GM19035 (cell line): ENCODE results near the gene FCGR1A.
"Not testable (repeated sequence)": the region's sequence is repeated elsewhere in the genome, so short reads cannot be mapped to it uniquely, and the experiment has no call there.

ENCODE experiments used
- ATAC-seq: cut with Tn5 transposase; IDR thresholded peaks from one replicate; pipeline ENCODE4 v1.9.1; 2021; ENCODE audit not compliant: unreplicated experiment

FCGR1A gene

GRCh38 chr1:149782600-149782999 is at the start of gene FCGR1A:
FCGR1A (plus strand) TSS chr1:149782694; CDS start chr1:149782744, 50 bp downstream.
- ATAC-seq = not testable (repeated sequence)

DNA sequence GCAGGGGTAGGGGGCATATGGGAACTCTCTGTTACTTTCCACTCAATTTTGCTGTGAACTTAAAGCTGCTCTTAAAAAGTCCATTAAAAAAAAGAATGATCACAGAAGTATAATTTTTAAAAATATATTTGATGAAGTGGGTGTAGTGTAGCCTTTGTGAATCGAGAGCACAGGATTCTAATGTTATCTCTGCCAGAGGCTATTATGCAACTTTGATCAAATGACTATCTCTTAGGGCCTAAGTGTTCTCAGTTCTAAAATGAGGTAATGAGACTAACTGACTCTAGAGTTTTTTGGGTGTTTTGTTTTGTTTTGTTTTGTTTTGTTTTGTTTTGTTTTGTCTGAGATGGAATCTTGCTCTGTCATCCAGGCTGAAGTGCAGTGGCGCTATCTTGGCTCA is 49.7 kb upstream of the FCGR1A start:
- not testable (repeated sequence) for ATAC-seq

- not testable (repeated sequence) for ATAC-seq
Measured at GRCh38 chr1:149734692-149735091, 47.8 kb upstream of the FCGR1A start.

DNA sequence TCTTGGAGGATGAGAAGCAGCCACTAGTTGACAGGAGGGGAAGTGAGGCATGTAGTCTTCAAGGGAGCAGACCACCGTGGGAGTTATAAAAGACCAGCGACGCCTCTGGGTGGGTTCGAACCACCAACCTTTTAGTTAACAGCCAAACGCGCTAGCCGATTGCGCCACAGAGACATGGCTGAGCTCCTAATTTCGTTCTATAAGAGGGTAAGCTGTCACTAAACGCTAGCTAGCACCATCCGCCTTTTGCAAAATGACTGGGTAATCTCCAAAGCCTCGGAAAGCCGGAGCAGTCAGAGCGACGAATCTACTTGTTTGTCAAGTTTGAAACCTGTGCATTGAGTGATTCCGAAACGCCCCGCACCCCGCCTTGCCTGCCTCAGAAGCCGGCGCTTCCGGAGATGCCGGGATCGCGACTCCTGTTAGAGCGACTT is 42.3 kb upstream of the FCGR1A start:
- ATAC-seq = not testable (repeated sequence)

GRCh38 chr1:149740590-149741230 is 41.8 kb upstream of the FCGR1A start:
- ATAC-seq = not testable (repeated sequence)

DNA sequence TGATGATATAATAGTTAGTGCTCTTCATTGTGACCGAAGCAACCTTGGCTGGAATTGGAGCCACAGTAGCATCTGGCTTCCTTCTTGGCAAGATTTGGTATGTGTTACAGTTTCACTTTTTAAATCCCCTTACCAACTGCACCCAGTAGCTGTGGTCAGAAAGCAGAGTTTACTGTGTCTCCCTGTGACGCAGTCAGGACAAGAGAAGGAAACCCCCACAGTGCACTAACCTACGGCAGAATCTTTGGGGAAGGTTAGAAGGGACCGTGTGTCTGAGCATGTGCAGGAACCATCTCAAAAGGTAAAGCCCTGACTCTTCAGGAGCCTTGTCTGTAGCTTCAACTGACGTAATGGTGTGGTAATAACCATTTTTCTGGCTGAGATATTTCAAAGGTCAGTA is 40.6 kb upstream of the FCGR1A start:
- ATAC-seq = not testable (repeated sequence)

DNA sequence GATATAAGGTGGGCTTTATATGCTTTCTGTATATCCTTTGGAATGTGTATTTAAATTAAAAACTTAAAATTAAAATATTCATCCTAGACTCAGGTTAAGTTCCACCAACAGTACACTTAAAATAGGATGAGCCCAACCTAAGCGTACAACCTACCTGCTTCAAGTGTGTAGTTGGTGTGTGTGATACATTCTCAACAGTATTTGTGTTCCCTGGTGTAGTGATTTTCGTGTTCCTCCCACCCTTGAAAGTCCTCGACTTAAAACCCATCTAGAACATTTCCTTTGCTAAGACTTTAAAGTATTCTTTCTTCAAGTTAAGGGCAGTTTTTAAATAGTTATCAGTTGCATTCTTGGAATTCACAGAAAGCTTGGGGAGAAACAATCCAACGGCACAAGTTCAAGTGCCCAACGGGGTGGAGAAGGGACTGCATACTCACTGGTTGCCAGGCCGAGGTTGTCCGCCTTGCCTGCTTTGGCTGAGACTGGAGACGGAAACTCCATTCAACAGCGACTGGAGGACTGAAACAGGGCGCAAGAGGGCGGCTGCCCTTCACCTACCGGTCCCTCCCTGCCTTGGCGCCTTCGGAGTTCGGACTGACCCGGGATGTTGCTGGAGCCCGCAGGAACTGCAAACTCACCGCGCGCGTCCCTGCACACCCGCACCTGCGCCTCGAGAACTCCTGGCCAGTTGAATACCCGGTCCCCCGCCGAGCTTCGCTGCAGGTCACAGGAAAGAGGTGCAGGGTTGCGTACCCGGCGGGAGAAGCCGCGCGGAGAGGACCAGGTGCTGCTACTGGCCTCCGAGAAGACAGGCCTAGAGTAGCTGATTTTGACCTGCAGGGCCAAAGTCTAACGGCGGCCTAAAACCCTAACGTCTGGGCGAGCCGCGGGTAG is 35.8 kb upstream of the FCGR1A start:
- ATAC-seq = not testable (repeated sequence)

- not testable (repeated sequence) for ATAC-seq
Measured at GRCh38 chr1:149747359-149748143, 34.9 kb upstream of the FCGR1A start.

DNA sequence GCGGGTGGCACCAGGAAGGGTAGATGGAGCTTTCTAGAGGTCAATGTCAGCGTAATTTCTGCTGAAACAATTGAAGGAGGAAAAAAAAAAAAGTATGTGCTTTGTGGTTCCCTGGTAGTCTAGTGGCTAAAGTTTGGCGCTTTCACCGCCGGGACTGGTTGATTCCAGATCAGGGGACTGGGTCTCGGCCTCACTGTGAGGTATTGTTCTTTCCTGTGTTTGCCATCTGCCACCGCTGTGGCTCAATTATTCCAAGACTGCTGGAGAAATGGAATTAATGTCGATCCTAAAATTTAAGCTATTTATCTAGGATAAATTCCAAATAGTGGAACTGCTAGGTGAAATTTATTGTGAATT is 34.4 kb upstream of the FCGR1A start:
- not testable (repeated sequence) for ATAC-seq

DNA sequence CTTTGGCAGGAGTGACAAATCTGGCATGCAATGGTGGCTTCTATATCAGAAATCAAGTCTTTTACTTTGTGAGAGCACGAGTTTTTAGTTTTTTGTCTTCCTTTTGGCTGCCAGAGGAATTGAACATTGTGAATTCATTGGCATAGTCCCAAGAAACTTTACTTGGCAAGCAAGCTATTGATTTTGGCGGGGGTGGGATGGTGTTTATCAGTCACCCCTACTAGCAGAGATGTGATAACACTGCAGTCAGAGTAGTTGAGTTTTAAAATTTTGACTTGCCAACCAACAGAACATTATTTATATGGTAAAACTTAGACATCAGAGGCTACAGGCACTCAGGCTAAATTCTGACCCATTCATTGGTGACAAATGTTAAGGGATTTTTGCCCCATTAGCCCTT is 31.9 kb upstream of the FCGR1A start:
- not testable (repeated sequence) for ATAC-seq

GRCh38 chr1:149752186-149752585 is 30.3 kb upstream of the FCGR1A start:
- ATAC-seq = not testable (repeated sequence)

- ATAC-seq = not testable (repeated sequence)
Measured at GRCh38 chr1:149753466-149753865, 29.0 kb upstream of the FCGR1A start.

DNA sequence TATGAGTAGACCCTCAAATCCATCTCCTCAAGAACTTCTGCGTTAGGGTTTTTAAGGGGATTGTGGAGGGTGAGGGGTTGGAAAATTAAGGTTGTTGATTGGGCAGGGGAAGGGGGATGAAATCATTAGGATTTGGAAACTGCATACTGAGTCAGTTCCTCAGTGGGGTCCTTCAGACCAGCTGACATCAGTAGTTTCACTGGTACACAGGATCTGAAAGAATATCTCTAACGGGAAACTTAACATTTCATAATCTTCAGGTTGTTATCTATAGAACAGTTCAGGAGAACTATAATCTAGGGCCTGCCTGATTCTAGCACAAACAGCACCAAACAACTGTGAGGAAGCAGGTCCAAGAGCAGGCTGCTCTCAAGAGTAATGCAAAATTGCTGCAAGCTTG is 27.2 kb upstream of the FCGR1A start:
- ATAC-seq = not testable (repeated sequence)

GRCh38 chr1:149762294-149762693 is 20.2 kb upstream of the FCGR1A start:
- not testable (repeated sequence) for ATAC-seq

GRCh38 chr1:149764087-149764800 is 18.2 kb upstream of the FCGR1A start:
- ATAC-seq = not testable (repeated sequence)

DNA sequence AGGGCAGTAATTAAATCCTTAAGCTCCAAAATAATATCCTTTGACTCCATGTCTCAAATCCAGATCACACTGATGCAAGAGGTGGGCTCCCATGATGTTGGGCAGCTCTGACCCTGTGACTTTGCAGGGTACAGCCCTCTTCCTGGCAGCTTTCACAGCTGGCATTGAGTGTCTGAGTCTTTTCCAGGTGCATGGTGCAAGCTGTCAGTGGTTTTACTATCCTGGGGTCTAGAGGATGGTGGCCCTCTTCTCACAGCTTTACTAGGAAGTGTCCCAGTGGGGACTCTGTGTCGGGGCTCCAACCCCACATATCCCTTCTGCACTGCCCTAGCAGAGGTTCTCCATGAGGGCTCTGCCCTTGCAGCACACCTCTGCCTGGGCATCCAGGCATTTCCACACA is 16.3 kb upstream of the FCGR1A start:
- not testable (repeated sequence) for ATAC-seq

DNA sequence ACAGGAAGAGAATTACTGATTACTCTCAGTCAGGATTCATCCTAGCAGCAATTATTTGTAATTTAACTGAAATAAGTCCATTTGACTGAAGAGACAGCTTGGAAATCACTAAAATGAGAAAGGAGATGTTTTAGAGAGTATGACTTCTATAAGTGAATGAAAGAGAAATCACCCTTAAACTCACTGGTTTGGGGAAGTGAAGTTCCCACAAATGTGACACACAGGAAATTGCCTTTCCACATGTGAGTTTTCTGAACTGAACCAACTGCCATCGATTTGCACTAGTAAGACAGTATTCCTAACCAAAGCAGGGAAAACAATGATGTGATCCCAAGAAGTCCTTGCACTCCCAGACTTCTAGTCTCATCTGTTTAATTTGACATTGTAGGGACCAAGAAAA is 13.3 kb upstream of the FCGR1A start:
- ATAC-seq = not testable (repeated sequence)

- ATAC-seq = not testable (repeated sequence)
Measured at GRCh38 chr1:149770661-149771060, 11.8 kb upstream of the FCGR1A start.

DNA sequence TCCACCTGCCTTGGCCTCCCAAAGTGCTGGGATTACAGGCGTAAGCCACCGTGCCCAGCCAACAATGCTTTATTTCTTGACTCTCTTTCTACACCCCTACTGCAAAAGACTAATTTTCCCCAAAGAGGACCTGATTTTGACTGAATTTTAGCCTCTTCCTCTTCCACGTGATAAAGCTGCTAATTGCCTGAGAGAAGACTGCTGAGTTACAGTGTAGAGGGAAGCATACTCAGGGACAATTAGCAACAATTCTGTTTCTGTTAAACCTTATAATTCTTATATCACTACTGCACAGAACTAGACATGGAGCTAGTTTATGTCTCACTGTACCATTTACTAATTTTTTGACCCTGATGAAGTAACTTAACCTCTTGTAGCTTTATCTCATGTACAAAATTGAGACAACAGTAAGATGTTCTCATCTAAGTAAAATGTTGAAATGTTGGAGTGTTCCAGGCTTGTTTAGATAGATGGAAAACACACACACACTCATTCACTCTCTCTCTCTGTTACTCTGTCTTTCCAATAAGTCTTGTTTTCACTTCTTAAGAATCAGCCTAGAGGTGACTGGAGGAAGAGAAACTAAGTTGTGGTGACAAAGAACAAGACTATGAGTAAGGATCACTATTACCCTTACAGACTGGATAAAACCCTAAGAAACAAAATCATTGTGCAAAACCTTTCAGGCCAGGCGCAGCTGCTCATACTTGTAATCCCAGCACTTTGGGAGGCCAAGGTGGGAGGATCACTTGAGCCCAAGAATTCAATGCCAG is 10.7 kb upstream of the FCGR1A start:
- ATAC-seq = peak; percentile 76
